ENCODE data around the gene CCDC61. TPM values are rescaled to one million over a fixed set of nuclear protein-coding genes. Genes with fewer than 3 reads are reported as not detected.

Gene CCDC61
- total and polyA plus RNA-seq, 4 donors = 7.8 to 21.0 (median 11.0) TPM

DNA sequence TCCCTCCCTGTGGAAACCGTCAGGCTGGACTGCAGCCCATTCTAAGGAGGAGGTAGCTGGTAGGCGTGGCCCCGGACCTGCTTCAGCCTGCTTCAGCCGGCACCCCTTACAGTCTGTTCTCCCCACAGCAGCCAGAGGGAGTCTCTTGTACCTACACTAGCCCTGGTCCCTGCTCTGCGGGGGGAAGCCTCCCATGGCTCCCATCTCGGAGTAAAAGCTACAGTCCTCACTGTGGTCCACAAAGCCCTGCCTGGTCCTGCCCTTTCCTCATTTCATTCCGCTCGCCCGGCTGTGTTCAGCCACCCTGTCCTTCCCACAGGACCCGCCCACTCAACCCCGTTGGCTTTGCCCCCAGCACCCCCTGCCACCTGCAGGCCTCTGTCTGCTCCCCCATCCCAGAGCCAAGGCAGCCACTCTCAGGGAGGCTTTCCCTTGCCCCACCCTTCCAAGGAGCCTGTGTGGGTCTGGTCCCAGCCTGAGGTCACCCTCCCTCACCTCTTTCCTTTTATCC lies 26.3 kb downstream of the CCDC61 start:
- no peak for ATAC-seq (ENCODE audit: insufficient read depth, low FRiP score)
- no peak overlapping the region for H3K27ac ChIP-seq (ENCODE audit: low read depth in 1 of 2, low read length in 1 of 2)
- no peak overlapping the region for H3K4me3 ChIP-seq

DNA sequence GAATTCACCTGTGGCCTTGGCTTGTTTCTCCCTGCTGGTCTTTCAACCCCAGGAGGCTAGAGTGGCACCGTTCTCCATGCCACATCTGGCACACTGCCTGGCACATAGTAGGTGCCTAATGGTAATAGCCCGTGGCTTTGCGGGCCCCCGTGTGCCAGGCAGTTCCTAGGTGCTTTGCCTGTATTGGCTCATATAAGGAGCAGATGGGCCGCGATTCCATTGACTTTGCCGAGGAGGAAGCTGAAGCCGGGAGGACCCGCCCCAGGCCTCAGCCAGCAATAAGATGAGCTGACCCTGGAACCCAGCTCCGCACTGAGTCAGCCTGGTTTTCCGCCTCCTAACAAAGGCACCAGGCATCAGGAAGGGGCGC lies 26.8 kb downstream of the CCDC61 start:
- ATAC-seq (ENCODE audit: insufficient read depth, low FRiP score) = no peak
- Histone ChIP-seq H3K4me3 (no peak overlapping the region), H3K27me3 (ENCODE audit: control insufficient read depth in 3 of 3, insufficient read depth in 3 of 3, low read length in 2 of 3) (peaks cover 0 to 15% (median 7%) of the 10 kb centered on the region in 3 donors)

More for the DNA sequence above, 26.3 kb downstream of the CCDC61 start:
- Histone ChIP-seq H3K9me3 (ENCODE audit: control insufficient read depth in 4 of 4, insufficient read depth in 3 of 4, low read length in 3 of 4) (peaks cover 0 to 2% (median 0%) of the 10 kb centered on the region in 4 donors), H3K4me1 (ENCODE audit: control insufficient read depth in 5 of 5, insufficient read depth in 5 of 5, low read length in 5 of 5) (peaks cover 0 to under 1% (median 0%) of the 10 kb centered on the region in 5 donors), H3K9ac (ENCODE audit: insufficient read depth in 1 of 2, low read length in 2 of 2) (no peak overlapping the region), H3K36me3 (ENCODE audit: control insufficient read depth in 4 of 4, insufficient read depth in 4 of 4, low read length in 4 of 4) (no peaks in the 10 kb centered on the region), H3K27me3 (ENCODE audit: control insufficient read depth in 3 of 3, insufficient read depth in 3 of 3, low read length in 2 of 3) (peaks cover 0 to 15% (median 7%) of the 10 kb centered on the region in 3 donors)
- no peak for DNase-seq
- 61 to 68% methylated on average over 11 of the region's 11 CpGs for WGBS, 2 donors
- TF ChIP-seq, protein P1, sequence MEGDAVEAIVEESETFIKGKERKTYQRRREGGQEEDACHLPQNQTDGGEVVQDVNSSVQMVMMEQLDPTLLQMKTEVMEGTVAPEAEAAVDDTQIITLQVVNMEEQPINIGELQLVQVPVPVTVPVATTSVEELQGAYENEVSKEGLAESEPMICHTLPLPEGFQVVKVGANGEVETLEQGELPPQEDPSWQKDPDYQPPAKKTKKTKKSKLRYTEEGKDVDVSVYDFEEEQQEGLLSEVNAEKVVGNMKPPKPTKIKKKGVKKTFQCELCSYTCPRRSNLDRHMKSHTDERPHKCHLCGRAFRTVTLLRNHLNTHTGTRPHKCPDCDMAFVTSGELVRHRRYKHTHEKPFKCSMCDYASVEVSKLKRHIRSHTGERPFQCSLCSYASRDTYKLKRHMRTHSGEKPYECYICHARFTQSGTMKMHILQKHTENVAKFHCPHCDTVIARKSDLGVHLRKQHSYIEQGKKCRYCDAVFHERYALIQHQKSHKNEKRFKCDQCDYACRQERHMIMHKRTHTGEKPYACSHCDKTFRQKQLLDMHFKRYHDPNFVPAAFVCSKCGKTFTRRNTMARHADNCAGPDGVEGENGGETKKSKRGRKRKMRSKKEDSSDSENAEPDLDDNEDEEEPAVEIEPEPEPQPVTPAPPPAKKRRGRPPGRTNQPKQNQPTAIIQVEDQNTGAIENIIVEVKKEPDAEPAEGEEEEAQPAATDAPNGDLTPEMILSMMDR (IDR thresholded peaks at IDR 0.05; ENCODE audit: control extremely low read depth, extremely low read depth) = no peak

DNA sequence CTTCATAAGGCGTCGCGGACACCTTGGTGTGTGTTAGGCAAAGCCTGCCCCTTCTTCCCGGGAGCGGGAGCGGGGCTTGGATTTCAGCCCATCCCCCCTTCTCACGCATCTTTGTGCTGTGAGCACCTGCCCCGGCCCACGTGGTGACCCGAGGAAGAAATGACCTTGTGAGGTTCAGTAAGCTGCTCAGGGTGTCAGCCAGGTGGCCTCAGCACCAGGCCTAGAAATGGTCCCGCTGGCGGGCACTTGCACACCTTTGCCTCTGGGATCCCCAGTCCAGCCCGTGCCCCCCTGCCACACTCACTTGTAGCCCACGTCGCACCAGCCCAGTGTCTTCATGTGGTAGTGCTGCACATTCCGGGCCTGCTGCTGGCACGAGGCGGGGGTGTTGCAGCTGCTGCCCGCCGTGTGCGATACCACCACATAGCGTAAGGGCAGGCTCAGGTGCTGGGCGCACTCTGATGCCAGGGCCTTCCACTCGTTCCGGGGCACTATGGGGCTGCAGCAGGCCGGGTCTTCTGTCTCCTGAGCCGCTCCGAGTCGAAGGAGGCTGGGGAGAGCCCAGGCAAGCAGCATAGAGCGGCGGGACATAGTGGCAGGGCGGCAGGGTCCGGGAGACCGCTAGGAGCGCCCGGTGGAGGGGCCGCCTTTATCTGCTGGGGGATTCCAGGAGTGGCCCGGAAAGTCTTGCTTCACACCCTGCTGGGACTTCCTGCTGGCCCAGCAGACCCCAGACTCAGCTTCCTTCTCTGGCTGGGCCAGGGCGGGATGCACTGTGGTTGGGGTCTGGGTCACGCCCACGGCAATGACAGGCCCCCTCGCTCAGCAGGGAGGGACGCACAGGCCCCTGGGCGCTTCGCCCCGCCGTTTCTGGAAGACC lies 27.4 kb downstream of the CCDC61 start, which contains the start of gene PGLYRP1:
TSS of gene PGLYRP1 (minus strand) at position 623 of the 880 bp plus-strand sequence. CDS start at position 591, 32 bp downstream.
- Histone ChIP-seq H3K27ac (ENCODE audit: low read depth in 1 of 2, low read length in 1 of 2) (no peak within 1 kb of the TSS), H3K27me3 (ENCODE audit: control insufficient read depth in 3 of 3, insufficient read depth in 3 of 3, low read length in 2 of 3) (peaks cover 0 to 15% (median 7%) of the 10 kb centered on the region in 3 donors), H3K36me3 (ENCODE audit: control insufficient read depth in 4 of 4, insufficient read depth in 4 of 4, low read length in 4 of 4) (no peaks in the 10 kb centered on the region), H3K9ac (ENCODE audit: insufficient read depth in 1 of 2, low read length in 2 of 2) (no peak within 1 kb of the TSS), H3K4me3 (no peak within 1 kb of the TSS), H3K4me1 (ENCODE audit: control insufficient read depth in 5 of 5, insufficient read depth in 5 of 5, low read length in 5 of 5) (no peaks in the 10 kb centered on the region), H3K9me3 (ENCODE audit: control insufficient read depth in 4 of 4, insufficient read depth in 3 of 4, low read length in 3 of 4) (peaks cover 0 to 2% (median 0%) of the 10 kb centered on the region in 4 donors)
- DNase-seq = no peak
- no peak for ATAC-seq (ENCODE audit: insufficient read depth, low FRiP score)
- TF ChIP-seq, protein P1 (IDR thresholded peaks at IDR 0.05; ENCODE audit: control extremely low read depth, extremely low read depth) = no peak
- WGBS, 2 donors = 24 to 30% methylated on average over 46 to 47 of the region's 47 CpGs

More for the DNA sequence above, 26.8 kb downstream of the CCDC61 start:
- H3K27ac ChIP-seq (ENCODE audit: low read depth in 1 of 2, low read length in 1 of 2) = no peak overlapping the region
- no peak overlapping the region for H3K9ac ChIP-seq (ENCODE audit: insufficient read depth in 1 of 2, low read length in 2 of 2)
- 50 to 54% methylated on average over 12 of the region's 12 CpGs for WGBS, 2 donors
- H3K4me1 ChIP-seq (ENCODE audit: control insufficient read depth in 5 of 5, insufficient read depth in 5 of 5, low read length in 5 of 5) = no peaks in the 10 kb centered on the region
- TF ChIP-seq, protein P1 (IDR thresholded peaks at IDR 0.05; ENCODE audit: control extremely low read depth, extremely low read depth) = no peak
- H3K9me3 ChIP-seq (ENCODE audit: control insufficient read depth in 4 of 4, insufficient read depth in 3 of 4, low read length in 3 of 4) = peaks cover 0 to 2% (median 0%) of the 10 kb centered on the region in 4 donors
- H3K36me3 ChIP-seq (ENCODE audit: control insufficient read depth in 4 of 4, insufficient read depth in 4 of 4, low read length in 4 of 4) = no peaks in the 10 kb centered on the region
- no peak for DNase-seq

All from lung (tissue), 12 donors.